GM18498 (cell line): Measurements from ENCODE around the gene KIFC1.
A peak's percentile ranks its signal among the peaks of the same experiment; 100 is the strongest.
"Not testable (repeated sequence)": the region's sequence is repeated elsewhere in the genome, so short reads cannot be mapped to it uniquely, and the experiment has no call there.

Source experiments
- ATAC-seq: cut with Tn5 transposase; IDR thresholded peaks from one replicate; pipeline ENCODE4 v1.9.1; 2021; ENCODE audit warnings: mild to moderate bottlenecking, moderate library complexity; ENCODE audit not compliant: unreplicated experiment

The KIFC1 gene

GRCh38 chr6:33391278-33391921 lies at the start of gene KIFC1:
KIFC1 (plus strand) TSS chr6:33391823; CDS start chr6:33391986, 163 bp downstream.
- ATAC-seq = peak; percentile 91

- not testable (repeated sequence) for ATAC-seq
Observed at GRCh38 chr6:33343606-33343952, 48.0 kb upstream of the KIFC1 start.

GRCh38 chr6:33343953-33344611 lies 47.5 kb upstream of the KIFC1 start:
- no peak for ATAC-seq

GRCh38 chr6:33344701-33345697 lies 46.6 kb upstream of the KIFC1 start:
- no peak for ATAC-seq

GRCh38 chr6:33346972-33347371 lies 44.7 kb upstream of the KIFC1 start:
- not testable (repeated sequence) for ATAC-seq

- ATAC-seq = no peak
Observed at GRCh38 chr6:33347816-33348215, 43.8 kb upstream of the KIFC1 start.

GRCh38 chr6:33355860-33356259 lies 35.8 kb upstream of the KIFC1 start:
- ATAC-seq = not testable (repeated sequence)

GRCh38 chr6:33356295-33356694 lies 35.3 kb upstream of the KIFC1 start:
- ATAC-seq = no peak

GRCh38 chr6:33357160-33357871 lies 34.3 kb upstream of the KIFC1 start:
- ATAC-seq = not testable (repeated sequence)

GRCh38 chr6:33359331-33359730 lies 32.3 kb upstream of the KIFC1 start:
- ATAC-seq = no peak

GRCh38 chr6:33363486-33363885 lies 28.1 kb upstream of the KIFC1 start:
- ATAC-seq = not testable (repeated sequence)

- not testable (repeated sequence) for ATAC-seq
Observed at GRCh38 chr6:33364475-33365205, 27.0 kb upstream of the KIFC1 start.

GRCh38 chr6:33365206-33365971 lies 26.2 kb upstream of the KIFC1 start:
- not testable (repeated sequence) for ATAC-seq

- no peak for ATAC-seq
Observed at GRCh38 chr6:33367009-33367714, 24.5 kb upstream of the KIFC1 start.

- ATAC-seq = not testable (repeated sequence)
Observed at GRCh38 chr6:33367715-33368025, 24.0 kb upstream of the KIFC1 start.

GRCh38 chr6:33371901-33372300 lies 19.7 kb upstream of the KIFC1 start:
- ATAC-seq = not testable (repeated sequence)

GRCh38 chr6:33372526-33373123 lies 19.0 kb upstream of the KIFC1 start:
- ATAC-seq = no peak
